Measurements from ENCODE around the gene RPS27L. TPM values are rescaled to one million over a fixed set of nuclear protein-coding genes. Genes with fewer than 3 reads are reported as not detected.

Gene RPS27L
- total RNA-seq, 1 donor from 2014 or later: 16.9 TPM

DNA sequence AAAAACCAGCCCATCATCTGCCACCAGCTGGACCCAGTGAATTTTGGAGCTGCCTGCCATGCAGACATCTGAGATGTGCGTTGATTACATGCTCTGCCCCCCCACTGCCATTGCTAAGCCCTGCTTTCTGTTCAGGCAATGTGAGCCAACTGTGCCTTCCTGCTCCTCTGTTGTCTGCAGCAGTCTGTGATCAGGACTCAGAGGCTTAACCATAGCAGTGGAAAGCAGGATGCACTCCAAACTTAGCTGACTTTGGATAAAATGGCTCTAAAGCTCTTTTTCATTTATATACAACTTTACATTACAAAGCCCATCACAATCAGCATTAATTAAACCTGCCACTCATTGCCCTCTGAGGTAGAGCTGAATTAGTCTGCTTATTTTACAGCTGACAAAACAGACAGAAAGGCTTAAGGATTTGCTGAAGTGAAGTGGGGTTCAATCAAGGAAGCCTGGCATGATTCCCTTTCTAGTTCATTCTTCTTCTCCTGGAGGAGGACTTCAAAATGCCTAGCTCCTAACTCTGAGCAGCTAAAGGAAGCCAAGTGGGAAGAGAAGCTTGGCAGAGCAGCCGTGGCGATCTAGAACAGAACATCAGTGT is 15.7 kb upstream of the RPS27L start:
- Histone ChIP-seq H3K9me3 (no peaks in the 10 kb centered on the region), H3K27ac (no peak overlapping the region), H3K36me3 (no peaks in the 10 kb centered on the region), H3K4me3 (no peak overlapping the region), H3K4me1 (no peaks in the 10 kb centered on the region), H3K27me3 (no peaks in the 10 kb centered on the region)
- intact Hi-C loops (cut with DNase I): no loop called here
- DNase-seq (ENCODE audit: low spot score in 2 of 2): no peak
- no peak for TF ChIP-seq CTCF (IDR thresholded peaks at IDR 0.05)

DNA sequence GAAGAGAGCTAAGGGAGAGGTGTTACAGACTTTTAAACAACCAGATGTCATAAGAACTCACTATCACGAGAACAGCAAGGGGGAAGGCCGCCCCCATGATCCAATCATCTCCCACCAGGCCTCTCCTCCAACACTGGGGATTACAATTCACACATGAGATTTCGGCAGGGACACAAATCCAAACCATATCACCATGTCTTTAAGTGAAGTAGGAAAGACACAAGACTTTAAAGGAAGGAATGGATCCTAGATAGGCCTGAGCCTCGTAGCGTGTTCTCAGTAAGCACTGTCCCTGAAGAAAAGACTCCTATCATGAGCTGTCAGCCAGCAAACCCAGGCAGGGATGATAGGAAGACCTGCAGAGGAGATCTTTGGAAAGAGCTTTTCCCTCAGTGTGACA is 15.1 kb upstream of the RPS27L start:
- H3K4me3 ChIP-seq: no peak overlapping the region
- no peaks in the 10 kb centered on the region for H3K36me3 ChIP-seq
- TF ChIP-seq CTCF (IDR thresholded peaks at IDR 0.05): no peak
- no peaks in the 10 kb centered on the region for H3K4me1 ChIP-seq
- DNase-seq (ENCODE audit: low spot score in 2 of 2): no peak
- intact Hi-C loops (cut with DNase I): no loop called here
- H3K9me3 ChIP-seq: no peaks in the 10 kb centered on the region
- no peaks in the 10 kb centered on the region for H3K27me3 ChIP-seq
- no peak overlapping the region for H3K27ac ChIP-seq

DNA sequence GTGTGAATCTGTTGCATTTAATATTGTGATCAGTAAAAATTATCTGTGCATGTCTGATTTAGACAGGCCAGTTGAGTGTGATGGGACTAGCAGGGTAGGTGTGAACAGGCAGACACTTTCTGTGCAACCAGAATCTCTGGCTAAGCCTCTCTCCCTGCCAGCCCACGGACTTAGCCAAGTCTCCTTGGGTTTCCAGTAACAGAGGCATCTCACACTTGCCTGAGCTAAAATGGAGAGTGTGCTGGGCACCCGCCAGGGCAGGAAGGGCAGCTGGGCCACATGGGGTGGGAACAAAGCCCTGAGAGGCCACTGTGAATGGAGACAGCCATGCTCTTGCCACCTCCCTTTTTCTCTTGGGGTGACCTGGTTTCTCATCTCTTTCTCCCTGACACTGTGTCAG is 12.5 kb upstream of the RPS27L start:
- DNase-seq (ENCODE audit: low spot score in 2 of 2): no peak

DNA sequence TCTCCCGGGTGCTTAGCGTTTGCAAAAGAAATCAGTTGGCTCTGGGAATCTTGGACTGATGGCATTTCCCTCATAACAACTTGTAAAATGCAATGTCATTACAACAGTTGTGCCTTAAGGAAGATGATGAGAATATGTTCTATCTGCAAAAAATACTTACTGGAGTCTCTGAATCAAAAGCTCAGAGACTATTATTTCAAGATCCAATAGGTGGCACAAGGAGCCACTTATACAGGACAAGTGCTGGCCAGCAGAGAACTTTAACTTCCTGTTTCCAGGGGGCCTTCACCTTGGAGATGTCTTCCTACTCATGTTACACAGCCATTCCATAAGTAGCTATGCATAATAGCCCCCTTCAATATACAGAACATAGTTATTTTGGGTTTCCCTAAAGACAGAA is 8.9 kb upstream of the RPS27L start:
- no peak overlapping the region for H3K27ac ChIP-seq
- no peak overlapping the region for H3K4me3 ChIP-seq
- TF ChIP-seq CTCF (IDR thresholded peaks at IDR 0.05): peak in 1 of 3 experiments; percentile 8
- no peaks in the 10 kb centered on the region for H3K36me3 ChIP-seq
- no peak for DNase-seq (ENCODE audit: low spot score in 2 of 2)
- intact Hi-C loops (cut with DNase I): no loop called here
- no peaks in the 10 kb centered on the region for H3K9me3 ChIP-seq
- H3K27me3 ChIP-seq: no peaks in the 10 kb centered on the region
- no peaks in the 10 kb centered on the region for H3K4me1 ChIP-seq

More for the DNA sequence above, 12.5 kb upstream of the RPS27L start:
- no peak overlapping the region for H3K4me3 ChIP-seq
- no peaks in the 10 kb centered on the region for H3K4me1 ChIP-seq
- intact Hi-C loops (cut with DNase I): no loop called here
- H3K9me3 ChIP-seq: no peaks in the 10 kb centered on the region
- no peaks in the 10 kb centered on the region for H3K36me3 ChIP-seq
- H3K27ac ChIP-seq: no peak overlapping the region
- H3K27me3 ChIP-seq: no peaks in the 10 kb centered on the region
- TF ChIP-seq CTCF (IDR thresholded peaks at IDR 0.05): no peak

DNA sequence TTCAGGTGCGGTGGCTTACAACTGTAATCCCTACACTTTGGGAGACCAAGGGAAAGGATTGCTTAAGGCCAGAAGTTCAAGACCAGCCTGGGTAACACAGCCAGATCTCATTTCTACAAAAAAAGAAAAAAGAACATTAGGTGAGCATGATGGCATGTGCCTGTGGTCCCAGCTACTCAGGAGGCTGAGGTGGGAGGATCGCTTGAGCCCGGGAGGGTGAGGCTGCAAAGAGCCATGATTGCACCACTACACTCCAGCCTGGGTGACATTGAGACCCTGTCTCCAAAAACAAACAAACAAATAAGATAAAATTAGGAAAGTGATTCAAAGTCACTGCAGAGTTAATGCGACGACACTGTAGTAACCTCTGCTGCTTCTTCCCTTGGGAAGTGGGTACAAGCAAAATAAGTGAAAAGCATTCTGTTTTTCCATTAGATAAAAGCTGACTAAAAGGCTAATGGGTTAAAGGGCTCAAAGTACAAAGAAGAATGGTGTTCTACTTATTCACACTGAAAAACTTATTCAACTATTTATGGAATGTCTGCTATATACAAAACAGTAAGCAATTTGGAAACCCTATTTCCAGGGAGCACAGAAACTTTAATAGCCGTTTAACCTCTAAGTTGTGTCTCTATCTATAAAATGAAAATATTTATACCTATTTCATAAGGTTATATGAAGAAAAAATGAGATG is 8.0 kb upstream of the RPS27L start:
- Histone ChIP-seq H3K4me3 (no peak overlapping the region), H3K27ac (no peak overlapping the region), H3K9me3 (no peaks in the 10 kb centered on the region), H3K27me3 (no peaks in the 10 kb centered on the region), H3K36me3 (no peaks in the 10 kb centered on the region), H3K4me1 (no peaks in the 10 kb centered on the region)
- intact Hi-C loops (cut with DNase I): no loop called here
- DNase-seq (ENCODE audit: low spot score in 2 of 2): no peak
- TF ChIP-seq CTCF (IDR thresholded peaks at IDR 0.05): no peak
